GM18868 (cell line): Measurements from ENCODE around the gene CAMK2B.

Experiments used
- ATAC-seq: cut with Tn5 transposase; IDR thresholded peaks from one replicate; pipeline ENCODE4 v1.9.1; 2021; ENCODE audit warnings: mild to moderate bottlenecking, moderate library complexity; ENCODE audit not compliant: unreplicated experiment

Gene CAMK2B

GRCh38 chr7:44220358-44221112, 104.9 kb downstream of the CAMK2B start:
- no peak for ATAC-seq

- ATAC-seq, result no peak
Observed at GRCh38 chr7:44220046-44220357, 105.4 kb downstream of the CAMK2B start.

- ATAC-seq, result no peak
Observed at GRCh38 chr7:44219371-44220045, 105.9 kb downstream of the CAMK2B start.

GRCh38 chr7:44218418-44219201, 106.8 kb downstream of the CAMK2B start:
- no peak for ATAC-seq

GRCh38 chr7:44217852-44218402, 107.5 kb downstream of the CAMK2B start:
- ATAC-seq, result no peak

- ATAC-seq, result no peak
Observed at GRCh38 chr7:44217223-44217714, 108.1 kb downstream of the CAMK2B start.

GRCh38 chr7:44216521-44217222, 108.7 kb downstream of the CAMK2B start:
- ATAC-seq, result no peak

GRCh38 chr7:44216019-44216418, 109.4 kb downstream of the CAMK2B start:
- ATAC-seq, result no peak

- ATAC-seq, result no peak
Observed at GRCh38 chr7:44215531-44215930, 109.9 kb downstream of the CAMK2B start.

GRCh38 chr7:44213877-44214388, 111.5 kb downstream of the CAMK2B start:
- no peak for ATAC-seq

GRCh38 chr7:44213206-44213876, 112.1 kb downstream of the CAMK2B start:
- no peak for ATAC-seq

- no peak for ATAC-seq
Observed at GRCh38 chr7:44212581-44213184, 112.7 kb downstream of the CAMK2B start.

GRCh38 chr7:44212018-44212417, 113.4 kb downstream of the CAMK2B start:
- ATAC-seq, result no peak

- no peak for ATAC-seq
Observed at GRCh38 chr7:44211126-44211675, 114.2 kb downstream of the CAMK2B start.

- no peak for ATAC-seq
Observed at GRCh38 chr7:44210107-44210506, 115.3 kb downstream of the CAMK2B start.

- no peak for ATAC-seq
Observed at GRCh38 chr7:44208085-44208484, 117.3 kb downstream of the CAMK2B start.

GRCh38 chr7:44206008-44206407, 119.4 kb downstream of the CAMK2B start:
- no peak for ATAC-seq

GRCh38 chr7:44201813-44202212, 123.6 kb downstream of the CAMK2B start:
- ATAC-seq, result no peak
